NCI-H2227 (cell line): ENCODE measurements around the gene POU2F3.

Experiments
- DNase-seq: peaks from one replicate; lab custom pipeline; 2025; ENCODE audit not compliant: unreplicated experiment; lab: John Stamatoyannopoulos, UW

Gene POU2F3

GRCh38 chr11:120210626-120211521 is 29.1 kb upstream of the POU2F3 start, which contains the start of gene OAF:
Gene OAF (plus strand): TSS chr11:120211032. CDS start chr11:120211280, 248 bp downstream.
- peak; percentile 59 for DNase-seq

- no peak for DNase-seq
Measured at GRCh38 chr11:120211522-120212258, 28.2 kb upstream of the POU2F3 start.

GRCh38 chr11:120212259-120212878 is 27.6 kb upstream of the POU2F3 start:
- no peak for DNase-seq

- DNase-seq = no peak
Measured at GRCh38 chr11:120212926-120213325, 27.0 kb upstream of the POU2F3 start.

- DNase-seq = no peak
Measured at GRCh38 chr11:120214581-120214980, 25.4 kb upstream of the POU2F3 start.

GRCh38 chr11:120215634-120216033 is 24.3 kb upstream of the POU2F3 start:
- no peak for DNase-seq

GRCh38 chr11:120216426-120217102 is 23.4 kb upstream of the POU2F3 start:
- DNase-seq = no peak

GRCh38 chr11:120217526-120217925 is 22.4 kb upstream of the POU2F3 start:
- DNase-seq = no peak

- no peak for DNase-seq
Measured at GRCh38 chr11:120217941-120218694, 21.8 kb upstream of the POU2F3 start.

GRCh38 chr11:120218695-120219033 is 21.3 kb upstream of the POU2F3 start:
- no peak for DNase-seq

GRCh38 chr11:120219232-120219937 is 20.6 kb upstream of the POU2F3 start:
- DNase-seq = no peak

- no peak for DNase-seq
Measured at GRCh38 chr11:120219938-120220746, 19.8 kb upstream of the POU2F3 start.

- DNase-seq = no peak
Measured at GRCh38 chr11:120220747-120221037, 19.2 kb upstream of the POU2F3 start.

- no peak for DNase-seq
Measured at GRCh38 chr11:120221115-120221752, 18.7 kb upstream of the POU2F3 start.

- DNase-seq = no peak
Measured at GRCh38 chr11:120222916-120223315, 17.0 kb upstream of the POU2F3 start.

GRCh38 chr11:120223793-120224192 is 16.1 kb upstream of the POU2F3 start:
- no peak for DNase-seq

- no peak for DNase-seq
Measured at GRCh38 chr11:120224361-120224760, 15.6 kb upstream of the POU2F3 start.

GRCh38 chr11:120224972-120225909 is 14.7 kb upstream of the POU2F3 start:
- no peak for DNase-seq
